ACC112 (cell line): Measurements from ENCODE around the gene ARHGAP15.
"Not testable (repeated sequence)": the region's sequence is repeated elsewhere in the genome, so short reads cannot be mapped to it uniquely, and the experiment has no call there.

Source experiments
- H2AFZ ChIP-seq: fragments of 200-600 bp; sonication (generic); one replicate; pipeline ENCODE4 v1.6.0; 2017; ENCODE audit warnings: antibody characterized with exemption, low read length; ENCODE audit not compliant: unreplicated experiment
- H3K27ac ChIP-seq: fragments of 200-600 bp; sonication (generic); 2 replicates; pipeline ENCODE4 v1.5.1; 2014; ENCODE audit warnings: low read depth, mild to moderate bottlenecking, antibody characterized with exemption, low read length, moderate library complexity
- H3K27me3 ChIP-seq: fragments of 200-600 bp; sonication (generic); 2 replicates; pipeline ENCODE4 v1.6.1; 2014; ENCODE audit warnings: mild to moderate bottlenecking, antibody characterized with exemption, low read length, moderate library complexity, mixed read lengths; ENCODE audit not compliant: insufficient read depth
- H3K36me3 ChIP-seq: fragments of 200-600 bp; sonication (generic); 2 replicates; pipeline ENCODE4 v1.6.1; 2016; ENCODE audit warnings: mild to moderate bottlenecking, antibody characterized with exemption, low read length, moderate library complexity, mixed read lengths; ENCODE audit not compliant: insufficient read depth
- H3K4me1 ChIP-seq: fragments of 200-600 bp; sonication (generic); one replicate; pipeline ENCODE4 v1.6.1; 2016; ENCODE audit warnings: low read length, mixed read lengths; ENCODE audit not compliant: insufficient read depth, unreplicated experiment, control insufficient read depth
- H3K4me3 ChIP-seq: fragments of 200-600 bp; sonication (generic); 2 replicates; pipeline ENCODE4 v1.5.1; 2014; ENCODE audit warnings: mild to moderate bottlenecking, low read depth, low read length
- H3K79me2 ChIP-seq: fragments of 200-600 bp; sonication (generic); one replicate; pipeline ENCODE4 v1.6.0; 2016; ENCODE audit warnings: low read length; ENCODE audit not compliant: control insufficient read depth, unreplicated experiment, insufficient read depth

ARHGAP15 gene

GRCh38 chr2:143524559-143525401, 395.6 kb downstream of the ARHGAP15 start:
- Histone ChIP-seq H3K27me3 (no peaks in the 10 kb centered on the region), H3K79me2 (no peaks in the 10 kb centered on the region), H3K4me3 (no peak overlapping the region), H2AFZ (peak overlapping the region; percentile 18), H3K36me3 (no peaks in the 10 kb centered on the region), H3K27ac (no peak overlapping the region), H3K4me1 (peaks cover 17% of the 10 kb centered on the region)

GRCh38 chr2:143525402-143525860, 396.2 kb downstream of the ARHGAP15 start:
- Histone ChIP-seq H2AFZ (no peak overlapping the region), H3K4me3 (no peak overlapping the region), H3K36me3 (no peaks in the 10 kb centered on the region), H3K27me3 (no peaks in the 10 kb centered on the region), H3K4me1 (peaks cover 17% of the 10 kb centered on the region), H3K79me2 (no peaks in the 10 kb centered on the region), H3K27ac (no peak overlapping the region)

GRCh38 chr2:143526498-143526897, 397.3 kb downstream of the ARHGAP15 start:
- Histone ChIP-seq H3K36me3 (no peaks in the 10 kb centered on the region), H3K4me1 (peaks cover 17% of the 10 kb centered on the region), H3K27ac (no peak overlapping the region), H2AFZ (no peak overlapping the region), H3K4me3 (no peak overlapping the region), H3K27me3 (no peaks in the 10 kb centered on the region), H3K79me2 (no peaks in the 10 kb centered on the region)

DNA sequence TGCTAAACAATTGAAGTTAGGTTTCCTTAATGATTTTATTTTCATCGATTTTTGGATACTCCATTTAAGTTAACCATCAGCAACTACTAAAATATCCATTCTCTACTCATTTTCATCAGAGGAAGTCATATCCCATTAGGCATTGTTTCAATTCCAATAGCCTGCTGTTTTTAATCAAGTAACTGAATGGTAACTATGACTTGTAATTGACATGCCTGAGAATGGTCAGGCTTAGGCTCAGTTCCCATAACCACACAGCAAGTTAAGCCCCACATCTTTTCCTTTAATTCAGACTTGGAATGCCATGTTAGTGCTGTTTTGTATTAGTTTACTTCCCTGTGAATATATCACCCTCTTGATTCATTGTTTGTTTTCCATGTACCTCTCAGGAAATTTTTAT, 398.8 kb downstream of the ARHGAP15 start:
- Histone ChIP-seq H3K4me3 (no peak overlapping the region), H3K27me3 (no peaks in the 10 kb centered on the region), H3K27ac (no peak overlapping the region), H2AFZ (no peak overlapping the region), H3K36me3 (no peaks in the 10 kb centered on the region), H3K79me2 (no peaks in the 10 kb centered on the region), H3K4me1 (peaks cover 17% of the 10 kb centered on the region)

GRCh38 chr2:143529118-143529720, 400.0 kb downstream of the ARHGAP15 start:
- H3K36me3 ChIP-seq, result no peaks in the 10 kb centered on the region
- H3K27me3 ChIP-seq, result no peaks in the 10 kb centered on the region
- H3K79me2 ChIP-seq, result no peaks in the 10 kb centered on the region
- no peak overlapping the region for H3K27ac ChIP-seq
- H3K4me3 ChIP-seq, result no peak overlapping the region
- H3K4me1 ChIP-seq, result peaks cover 12% of the 10 kb centered on the region
- H2AFZ ChIP-seq, result no peak overlapping the region

DNA sequence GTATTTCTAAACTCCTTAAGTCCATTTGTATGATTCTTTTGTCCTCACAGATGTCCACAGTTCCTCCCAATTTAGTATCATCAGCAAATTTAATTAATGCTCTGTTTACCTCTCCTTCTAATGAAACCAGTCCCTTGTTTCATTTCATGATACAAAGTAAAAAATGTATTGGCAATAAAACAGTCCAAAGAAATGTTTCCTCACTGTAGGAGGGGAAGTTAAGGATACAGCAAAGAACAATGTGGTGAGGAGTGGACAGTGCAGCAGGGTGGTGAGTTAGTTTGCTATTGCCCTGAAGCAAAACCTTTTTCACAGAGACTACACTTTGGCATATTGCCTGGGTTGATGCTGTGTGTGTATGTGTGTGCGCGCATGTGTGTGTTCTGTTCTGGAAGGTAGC, 401.5 kb downstream of the ARHGAP15 start:
- Histone ChIP-seq H3K36me3 (no peaks in the 10 kb centered on the region), H3K79me2 (no peaks in the 10 kb centered on the region), H3K4me1 (no peaks in the 10 kb centered on the region), H3K27me3 (no peaks in the 10 kb centered on the region), H3K27ac (no peak overlapping the region), H3K4me3 (no peak overlapping the region), H2AFZ (no peak overlapping the region)

GRCh38 chr2:143532061-143532460, 402.8 kb downstream of the ARHGAP15 start:
- Histone ChIP-seq H2AFZ (no peak overlapping the region), H3K27ac (no peak overlapping the region), H3K4me1 (no peaks in the 10 kb centered on the region), H3K27me3 (no peaks in the 10 kb centered on the region), H3K36me3 (no peaks in the 10 kb centered on the region), H3K4me3 (no peak overlapping the region), H3K79me2 (no peaks in the 10 kb centered on the region)

DNA sequence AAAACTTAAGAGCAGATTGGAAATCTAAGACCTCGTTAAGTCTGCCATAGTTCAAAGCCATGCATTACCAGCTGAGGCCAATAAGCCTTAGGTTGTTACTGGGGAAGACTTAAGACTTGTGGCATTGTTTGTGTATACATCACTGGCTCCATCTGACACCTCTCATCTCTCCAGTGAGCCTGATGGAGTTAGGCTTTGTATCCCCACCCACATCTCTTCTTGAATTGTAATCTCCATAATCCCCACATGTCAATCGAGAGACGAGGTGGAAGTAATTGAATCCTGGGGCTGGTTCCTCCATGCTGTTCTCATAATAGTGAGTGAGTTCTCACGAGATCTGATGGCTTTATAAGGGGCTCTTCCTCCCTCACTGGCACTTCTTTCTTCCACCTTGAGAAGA, 404.6 kb downstream of the ARHGAP15 start:
- Histone ChIP-seq H3K27me3 (no peaks in the 10 kb centered on the region), H3K4me1 (no peaks in the 10 kb centered on the region), H3K36me3 (no peaks in the 10 kb centered on the region), H3K79me2 (no peaks in the 10 kb centered on the region), H3K27ac (no peak overlapping the region), H3K4me3 (no peak overlapping the region), H2AFZ (no peak overlapping the region)

GRCh38 chr2:143535802-143536201, 406.6 kb downstream of the ARHGAP15 start:
- H3K4me1 ChIP-seq, result no peaks in the 10 kb centered on the region
- no peak overlapping the region for H3K27ac ChIP-seq
- H3K79me2 ChIP-seq, result no peaks in the 10 kb centered on the region
- H3K27me3 ChIP-seq, result no peaks in the 10 kb centered on the region
- no peak overlapping the region for H3K4me3 ChIP-seq
- no peaks in the 10 kb centered on the region for H3K36me3 ChIP-seq
- H2AFZ ChIP-seq, result no peak overlapping the region

GRCh38 chr2:143541899-143542298, 412.7 kb downstream of the ARHGAP15 start:
- not testable (repeated sequence) for H3K79me2 ChIP-seq, H3K4me1 ChIP-seq, H3K36me3 ChIP-seq, H3K27me3 ChIP-seq, H3K4me3 ChIP-seq, H2AFZ ChIP-seq, H3K27ac ChIP-seq
